ENCODE results near the gene KCNT2. TPM values are rescaled to one million over a fixed set of nuclear protein-coding genes. Genes with fewer than 3 reads are reported as not detected.

The KCNT2 gene
- 8.4 and 9.1 TPM in 2 replicates for total RNA-seq (2021)
- long read RNA-seq, partial matches to known transcripts: 14 of 26 reads
- long read RNA-seq, other reads (novel, unspliced or antisense): 12 of 26 reads

DNA sequence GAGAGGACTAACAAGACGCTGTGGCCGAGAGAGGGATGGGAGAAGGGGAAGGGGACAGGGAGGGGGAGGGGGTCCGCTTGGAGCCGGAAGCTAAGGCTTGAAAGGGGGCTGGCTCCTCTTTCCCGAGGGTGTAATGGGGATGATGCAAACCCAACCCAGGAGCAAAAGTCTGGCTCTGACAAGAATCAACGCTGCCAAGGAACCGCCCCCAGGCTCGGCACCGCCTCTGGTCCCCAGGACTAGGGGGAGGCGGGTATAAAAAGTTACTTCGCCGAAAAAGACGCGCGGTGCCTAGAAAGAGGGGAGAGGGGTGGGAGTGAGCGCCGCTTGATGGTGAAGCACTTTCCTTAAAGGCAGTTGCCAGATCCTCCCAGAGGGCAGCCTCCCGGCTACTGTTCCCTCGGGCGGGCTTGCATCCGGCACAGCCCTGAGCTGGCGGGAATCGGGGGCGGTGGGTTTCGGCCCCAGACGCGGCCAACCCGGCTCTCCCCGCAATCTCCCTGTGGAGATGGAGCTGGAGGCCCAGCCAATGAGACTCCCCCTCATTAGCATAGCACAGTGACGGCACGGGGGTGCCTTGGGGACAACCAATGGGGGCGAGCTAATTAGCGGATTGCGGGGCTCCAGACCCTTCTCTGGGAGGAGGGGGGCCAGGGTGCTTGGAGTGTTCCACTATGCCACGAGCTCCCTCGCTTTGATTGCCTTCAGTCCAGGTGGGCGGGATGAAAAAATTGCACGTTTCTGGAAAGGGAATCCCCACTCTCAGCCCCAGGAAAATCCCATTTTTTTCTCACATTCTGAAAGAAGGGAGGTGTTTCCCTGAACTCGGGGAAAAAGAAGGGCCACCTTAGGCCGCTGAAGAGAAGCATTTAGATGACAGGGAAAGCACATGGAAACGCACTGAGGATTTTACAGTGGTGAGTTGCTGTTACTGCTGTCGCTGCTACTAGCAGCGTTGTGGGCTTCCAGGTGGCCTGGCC, at the start of gene KCNT2:
TSS of gene KCNT2 (minus strand) at position 51 of the 980 bp plus-strand sequence. CDS start 131 bp downstream, outside the sequence.
- H2BK120ac ChIP-seq (ENCODE audit: low read depth, low read length, poor library complexity, severe bottlenecking): no peak within 1 kb of the TSS
- peak within 1 kb of the TSS; percentile 74 for H2AFZ ChIP-seq (ENCODE audit: low read length)
- TF ChIP-seq CTCF (conservative IDR thresholded peaks at IDR 0.05): peak; percentile 47; the same call in 2 of the 3 replicates
- no peak within 1 kb of the TSS for H2BK15ac ChIP-seq (ENCODE audit: low read depth, low read length)
- peak within 1 kb of the TSS; percentile 18 for H2BK12ac ChIP-seq (ENCODE audit: insufficient read length, low read depth, low read length)
- H3K27ac Mint-ChIP-seq: peak within 1 kb of the TSS; percentile 97 to 99 (median 98)
- H3K4me1 Mint-ChIP-seq: peaks cover 53 to 54% of the 10 kb centered on the region in 2 experiments
- H3K23me2 ChIP-seq (ENCODE audit: insufficient read length, low read depth, low read length, poor library complexity, severe bottlenecking): no peaks in the 10 kb centered on the region
- H3K79me1 ChIP-seq (ENCODE audit: insufficient read depth, low read depth, low read length, poor library complexity, severe bottlenecking): no peaks in the 10 kb centered on the region
- no peak within 1 kb of the TSS for H4K8ac ChIP-seq (replicated peaks; ENCODE audit: insufficient read length, low read depth, low read length)
- H3K27me3 ChIP-seq (ENCODE audit: insufficient read depth, low read length): no peaks in the 10 kb centered on the region
- peak within 1 kb of the TSS; percentile 43 for H2BK5ac ChIP-seq (ENCODE audit: insufficient read length, low read length)
- peak within 1 kb of the TSS; percentile 14 for H3K23ac ChIP-seq (ENCODE audit: insufficient read length, low read depth, low read length)
- H3K27me3 Mint-ChIP-seq (ENCODE audit: low read depth): no peaks in the 10 kb centered on the region
- WGBS (ENCODE audit: extremely low coverage, insufficient read length, low lambda C conversion rate): no CpG with 5 or more reads among the region's 43 CpGs
- H3K4me3 Mint-ChIP-seq: peak within 1 kb of the TSS; percentile 94 to 98
- H3K4me2 ChIP-seq (ENCODE audit: insufficient read depth, insufficient read length, low read length): peak within 1 kb of the TSS; percentile 90
- H3K9me3 Mint-ChIP-seq: no peaks in the 10 kb centered on the region
- no peak within 1 kb of the TSS for H2BK20ac ChIP-seq (ENCODE audit: low read depth, low read length, poor library complexity, severe bottlenecking)
- no peak within 1 kb of the TSS for H4K91ac ChIP-seq (ENCODE audit: insufficient read length, low read depth, low read length)
- H3T11ph ChIP-seq (ENCODE audit: low read length): peak within 1 kb of the TSS; percentile 46
- peaks cover 5% of the 10 kb centered on the region; the same call in 1 of the 2 replicates for H3K4me1 ChIP-seq (ENCODE audit: insufficient read depth, low read length)
- DNase-seq: peak; percentile 98
- H4K5ac ChIP-seq (ENCODE audit: insufficient read length, low read depth, low read length): no peak within 1 kb of the TSS
- H3K18ac ChIP-seq (ENCODE audit: insufficient read length, low read depth, low read length): peak within 1 kb of the TSS; percentile 96
- peak within 1 kb of the TSS; percentile 97 for H3K9ac ChIP-seq (ENCODE audit: extremely low read depth, insufficient read length, low read length)
- H3K4ac ChIP-seq (ENCODE audit: low read depth, low read length): no peak within 1 kb of the TSS
- peaks cover 1 to 7% (median 6%) of the 10 kb centered on the region in 3 experiments; a peak in 4 of 7 replicates for H3K36me3 Mint-ChIP-seq (ENCODE audit: insufficient read depth in 1 of 3, low read depth in 3 of 3)
- H3K27ac ChIP-seq (ENCODE audit: insufficient read length, low read depth, low read length): peak within 1 kb of the TSS; percentile 92
- no peak within 1 kb of the TSS for H2AK5ac ChIP-seq (ENCODE audit: insufficient read length, low read length)
- peaks cover 20% of the 10 kb centered on the region for H3K79me2 ChIP-seq (ENCODE audit: insufficient read depth, low read length)
- peak within 1 kb of the TSS; percentile 84 for H3K14ac ChIP-seq (ENCODE audit: insufficient read depth, low read length)
- H3K9me3 ChIP-seq (ENCODE audit: control insufficient read depth, low read depth, low read length): no peaks in the 10 kb centered on the region
- no peak within 1 kb of the TSS for H3K56ac ChIP-seq (ENCODE audit: insufficient read length, low read depth, low read length)
- H4K20me1 ChIP-seq (ENCODE audit: control insufficient read depth, insufficient read depth, insufficient read length): no peaks in the 10 kb centered on the region

Data from H9 (cell line).